HepG2 (cell line): ENCODE results near the gene ANO9. TPM values are rescaled to one million over a fixed set of nuclear protein-coding genes. Genes with fewer than 3 reads are reported as not detected.
A peak's percentile ranks its signal among the peaks of the same experiment; 100 is the strongest.

Source experiments
- ATAC-seq: fragments of 200-7000 bp; cut with Tn5 transposase; 3 replicates; pipeline ENCODE4 v1.9.1; 2020; ENCODE audit warnings: mild to moderate bottlenecking, moderate library complexity
- BruUV-seq: library from RNA; stranded (reverse); fragments of 400-500 nt; replicated peaks from 2 replicates; lab custom pipeline; 2021; lab: Mats Ljungman, UMichigan
- CTCF ChIA-PET: fragments of 300-600 bp; formaldehyde crosslinking; extraction: SDS; loops from one replicate; lab custom pipeline; 2021; ENCODE audit warnings: low total read pairs, inconsistent platforms, low intra/inter-chr PET ratio; lab: Yijun Ruan, JAX
- POLR2A ChIA-PET: fragments of 350-600 bp; sonication (Branson Sonifier 250); formaldehyde crosslinking; loops from one replicate; lab custom pipeline; 2020; ENCODE audit warnings: antibody characterized with exemption, inconsistent platforms; lab: Yijun Ruan, JAX
- DNase-seq: peaks from one replicate; pipeline ENCODE4 v3.0.0-alpha.2; 2015; ENCODE audit warnings: low spot score
- FAIRE-seq: peaks from 3 replicates; lab custom pipeline; 2011; peaks lifted over from hg19 to GRCh38; lab: Jason Lieb, UNC
- H2AFZ ChIP-seq: one replicate; pipeline ENCODE4 v1.6.1; 2011; ENCODE audit warnings: low read length, inconsistent platforms
- H3K27ac ChIP-seq: fragments of 300-600 bp; 3 replicates; pipeline ENCODE4 v1.8.0; 2011; ENCODE audit warnings: mixed run types, mild to moderate bottlenecking, mixed read lengths, low read length, inconsistent platforms; ENCODE audit not compliant: insufficient read depth; ENCODE audit errors: extremely low read length
- H3K27me3 ChIP-seq, 2 experiments: fragments of 200-600 bp in 1 of 2; 2 replicates in 1 of 2; 3 replicates in 1 of 2; pipeline versions ENCODE4 v1.6.0 to v1.8.0; 2011; ENCODE audit warnings: low read length in 2 of 2, mild to moderate bottlenecking in 2 of 2, moderate library complexity in 2 of 2, inconsistent platforms in 1 of 2; ENCODE audit not compliant: insufficient read depth in 2 of 2, control insufficient read depth in 1 of 2
- H3K36me3 ChIP-seq, 2 experiments: fragments of 200-600 bp in 1 of 2; replicated peaks in 1 of 2; 2 replicates in 1 of 2; 3 replicates in 1 of 2; pipeline versions ENCODE4 v1.5.1 to v1.8.0; 2011; ENCODE audit warnings: low read length in 2 of 2, inconsistent platforms in 1 of 2; ENCODE audit not compliant: insufficient read depth in 2 of 2, control insufficient read depth in 1 of 2
- H3K4me1 ChIP-seq: 2 replicates; pipeline ENCODE4 v1.5.1; 2012; ENCODE audit warnings: low read length, inconsistent platforms; ENCODE audit not compliant: insufficient read depth
- H3K4me2 ChIP-seq: 2 replicates; pipeline ENCODE4 v1.6.0; 2011; ENCODE audit warnings: low read depth, low read length, inconsistent platforms
- H3K4me3 ChIP-seq, 3 experiments: fragments of 200-600 bp in 1 of 3; sonication (generic), shearing (Covaris generic) in 1 of 3; replicated peaks in 1 of 3; 2 replicates each; pipeline ENCODE4 v1.5.1; 2011 to 2016; ENCODE audit warnings: low read length in 3 of 3, inconsistent platforms in 2 of 3, low read depth in 2 of 3, mild to moderate bottlenecking in 2 of 3, control low read depth in 1 of 3, mixed read lengths in 1 of 3; ENCODE audit not compliant: insufficient read depth in 1 of 3
- H3K79me2 ChIP-seq: one replicate; pipeline ENCODE4 v1.6.1; 2011; ENCODE audit warnings: low read length, inconsistent platforms; ENCODE audit not compliant: insufficient read depth
- H3K9ac ChIP-seq: 2 replicates; pipeline ENCODE4 v1.6.0; 2011; ENCODE audit warnings: mild to moderate bottlenecking, low read depth, low read length, inconsistent platforms; ENCODE audit not compliant: insufficient read depth
- H3K9me3 ChIP-seq: 2 replicates; pipeline ENCODE4 v1.5.1; 2012; ENCODE audit warnings: mild to moderate bottlenecking, low read length
- H4K20me1 ChIP-seq: 2 replicates; pipeline ENCODE4 v1.6.0; 2011; ENCODE audit warnings: inconsistent platforms, mild to moderate bottlenecking, low read length, moderate library complexity; ENCODE audit not compliant: insufficient read depth
- RAD21 ChIP-seq: fragments of 450-650 bp; formaldehyde crosslinking; IDR thresholded peaks from 2 replicates; pipeline ENCODE4 v1.5.0; 2020; ENCODE audit warnings: mild to moderate bottlenecking
- RBFOX2 ChIP-seq: fragments of 200-400 bp; formaldehyde crosslinking; IDR thresholded peaks from 2 replicates; pipeline ENCODE4 v1.6.1; 2017; ENCODE audit warnings: low read depth, mild to moderate bottlenecking, low read length
- STAT5B ChIP-seq: sonication (generic); formaldehyde crosslinking; IDR thresholded peaks from 2 replicates; pipeline ENCODE4 v1.4.0; 2020; ENCODE audit warnings: missing genetic modification reagents
- TAF1 ChIP-seq: sonication (generic); formaldehyde crosslinking; IDR thresholded peaks from 2 replicates; pipeline ENCODE4 v1.4.0; 2020; ENCODE audit warnings: missing genetic modification reagents
- ZFP36L1 ChIP-seq: sonication (generic); formaldehyde crosslinking; IDR thresholded peaks from 2 replicates; pipeline ENCODE4 v1.8.0; 2022; ENCODE audit warnings: mild to moderate bottlenecking, missing genetic modification reagents, moderate library complexity
- ZNF224 ChIP-seq: sonication (generic); formaldehyde crosslinking; IDR thresholded peaks from 2 replicates; pipeline ENCODE4 v1.5.0; 2020; ENCODE audit warnings: mild to moderate bottlenecking, missing genetic modification reagents
- ZNF263 ChIP-seq: sonication (generic); formaldehyde crosslinking; IDR thresholded peaks from 2 replicates; pipeline ENCODE4 v1.4.0; 2020; ENCODE audit warnings: missing genetic modification reagents
- WGBS: methylation state at CpG from one replicate; pipeline ENCODE4 v1.1.6; 2017; ENCODE audit warnings: low lambda C conversion rate; 5-methylcytosine and 5-hydroxymethylcytosine counted together
- in situ Hi-C: cut with HindIII; loops from 2 replicates; pipeline ENCODE4 v1.10.0; 2017; ENCODE audit warnings: low pct_unique_long_range_greater_than_20kb; ENCODE audit not compliant: extremely low pct_ligation_motif_present
- intact Hi-C: fragments of 100-400 bp; cut with micrococcal nuclease; formaldehyde crosslinking; loops from one replicate; pipeline ENCODE4 v1.10.0; 2022; ENCODE audit not compliant: unreplicated experiment
- polyA plus RNA-seq, 8 experiments: library from polyadenylated mRNA; depleted of rRNA in 3 of 8; stranded (reverse) in 7 of 8; unstranded in 1 of 8; fragments of >200 nt; fragmentation: Illumina TruSeq in 4 of 8; extraction: Trizol in 4 of 8; gene quantifications; 2 replicates each; pipeline versions ENCODE4 v1.2.1 to v1.2.3, GENCODE V29; 2011 to 2016; ENCODE audit warnings: low read depth in 4 of 8, missing spikeins in 1 of 8, mixed read lengths in 1 of 8; ENCODE audit not compliant: insufficient read depth in 1 of 8
- total RNA-seq, 5 experiments: library from RNA; depleted of rRNA; stranded (reverse); fragments of >200 nt; fragmentation: Illumina TruSeq; extraction: Trizol; gene quantifications; 2 replicates each; pipeline ENCODE4 v1.2.3, GENCODE V29; 2016; ENCODE audit warnings: low read depth in 1 of 5
- TF ChIP-seq, protein P1 (sequence below): sonication (generic); IDR thresholded peaks from 2 replicates; pipeline ENCODE4 v1.6.1; 2016; ENCODE audit warnings: low read depth, borderline replicate concordance
- TF ChIP-seq, protein P2 (sequence below): sonication (generic); formaldehyde crosslinking; conservative IDR thresholded peaks from 2 replicates; pipeline ENCODE4 v1.8.0; 2022; ENCODE audit warnings: low read depth, missing genetic modification reagents
- TF ChIP-seq, protein P3 (sequence below), 2 experiments: sonication (generic) in 1 of 2; formaldehyde crosslinking in 1 of 2; IDR thresholded peaks; 2 replicates each; pipeline versions ENCODE4 v1.4.0 to v1.6.1; 2018 to 2020; ENCODE audit warnings: missing genetic modification reagents in 2 of 2, borderline replicate concordance in 1 of 2, low read depth in 1 of 2, mild to moderate bottlenecking in 1 of 2, missing biosample characterization in 1 of 2
- TF ChIP-seq, protein P4 (sequence below): sonication (generic); formaldehyde crosslinking; IDR thresholded peaks from 2 replicates; pipeline ENCODE4 v1.8.1; 2023; ENCODE audit warnings: missing genetic modification reagents, inconsistent platforms, borderline replicate concordance
- TF ChIP-seq, protein P5 (sequence below): sonication (generic); formaldehyde crosslinking; IDR thresholded peaks from 2 replicates; pipeline ENCODE4 v1.5.0; 2020; ENCODE audit warnings: mild to moderate bottlenecking, missing genetic modification reagents, moderate library complexity

Gene ANO9
- total and polyA plus RNA-seq, 2 of the 13 experiments (the other 11 are each of a cell fraction or from before 2014, with no cell fraction given), result 8.9 to 14.3 TPM

DNA sequence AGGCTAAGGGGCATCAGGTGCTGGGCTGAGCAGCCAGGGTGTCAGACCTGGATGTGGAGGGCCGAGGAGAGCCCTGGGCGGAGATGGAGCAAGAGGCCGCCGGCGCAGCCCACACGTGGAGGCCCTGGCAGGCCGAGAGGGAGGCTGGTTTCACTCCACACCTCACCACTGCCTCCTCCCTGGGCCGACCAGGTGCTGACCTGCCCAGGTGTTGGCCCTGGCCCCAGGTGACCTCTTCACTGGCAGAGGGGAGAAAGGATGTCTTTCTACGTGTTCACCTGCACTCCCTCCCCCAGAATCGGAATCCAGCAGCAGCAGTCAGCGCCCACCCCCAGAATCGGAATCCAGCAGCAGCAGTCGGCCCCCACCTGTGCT is 781 bp downstream of the ANO9 start (continued):
- TF ChIP-seq, protein P1, sequence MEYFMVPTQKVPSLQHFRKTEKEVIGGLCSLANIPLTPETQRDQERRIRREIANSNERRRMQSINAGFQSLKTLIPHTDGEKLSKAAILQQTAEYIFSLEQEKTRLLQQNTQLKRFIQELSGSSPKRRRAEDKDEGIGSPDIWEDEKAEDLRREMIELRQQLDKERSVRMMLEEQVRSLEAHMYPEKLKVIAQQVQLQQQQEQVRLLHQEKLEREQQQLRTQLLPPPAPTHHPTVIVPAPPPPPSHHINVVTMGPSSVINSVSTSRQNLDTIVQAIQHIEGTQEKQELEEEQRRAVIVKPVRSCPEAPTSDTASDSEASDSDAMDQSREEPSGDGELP, result no peak
- TF ChIP-seq, protein P2, sequence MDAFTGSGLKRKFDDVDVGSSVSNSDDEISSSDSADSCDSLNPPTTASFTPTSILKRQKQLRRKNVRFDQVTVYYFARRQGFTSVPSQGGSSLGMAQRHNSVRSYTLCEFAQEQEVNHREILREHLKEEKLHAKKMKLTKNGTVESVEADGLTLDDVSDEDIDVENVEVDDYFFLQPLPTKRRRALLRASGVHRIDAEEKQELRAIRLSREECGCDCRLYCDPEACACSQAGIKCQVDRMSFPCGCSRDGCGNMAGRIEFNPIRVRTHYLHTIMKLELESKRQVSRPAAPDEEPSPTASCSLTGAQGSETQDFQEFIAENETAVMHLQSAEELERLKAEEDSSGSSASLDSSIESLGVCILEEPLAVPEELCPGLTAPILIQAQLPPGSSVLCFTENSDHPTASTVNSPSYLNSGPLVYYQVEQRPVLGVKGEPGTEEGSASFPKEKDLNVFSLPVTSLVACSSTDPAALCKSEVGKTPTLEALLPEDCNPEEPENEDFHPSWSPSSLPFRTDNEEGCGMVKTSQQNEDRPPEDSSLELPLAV (CRISPR knock-in tag), result no peak

DNA sequence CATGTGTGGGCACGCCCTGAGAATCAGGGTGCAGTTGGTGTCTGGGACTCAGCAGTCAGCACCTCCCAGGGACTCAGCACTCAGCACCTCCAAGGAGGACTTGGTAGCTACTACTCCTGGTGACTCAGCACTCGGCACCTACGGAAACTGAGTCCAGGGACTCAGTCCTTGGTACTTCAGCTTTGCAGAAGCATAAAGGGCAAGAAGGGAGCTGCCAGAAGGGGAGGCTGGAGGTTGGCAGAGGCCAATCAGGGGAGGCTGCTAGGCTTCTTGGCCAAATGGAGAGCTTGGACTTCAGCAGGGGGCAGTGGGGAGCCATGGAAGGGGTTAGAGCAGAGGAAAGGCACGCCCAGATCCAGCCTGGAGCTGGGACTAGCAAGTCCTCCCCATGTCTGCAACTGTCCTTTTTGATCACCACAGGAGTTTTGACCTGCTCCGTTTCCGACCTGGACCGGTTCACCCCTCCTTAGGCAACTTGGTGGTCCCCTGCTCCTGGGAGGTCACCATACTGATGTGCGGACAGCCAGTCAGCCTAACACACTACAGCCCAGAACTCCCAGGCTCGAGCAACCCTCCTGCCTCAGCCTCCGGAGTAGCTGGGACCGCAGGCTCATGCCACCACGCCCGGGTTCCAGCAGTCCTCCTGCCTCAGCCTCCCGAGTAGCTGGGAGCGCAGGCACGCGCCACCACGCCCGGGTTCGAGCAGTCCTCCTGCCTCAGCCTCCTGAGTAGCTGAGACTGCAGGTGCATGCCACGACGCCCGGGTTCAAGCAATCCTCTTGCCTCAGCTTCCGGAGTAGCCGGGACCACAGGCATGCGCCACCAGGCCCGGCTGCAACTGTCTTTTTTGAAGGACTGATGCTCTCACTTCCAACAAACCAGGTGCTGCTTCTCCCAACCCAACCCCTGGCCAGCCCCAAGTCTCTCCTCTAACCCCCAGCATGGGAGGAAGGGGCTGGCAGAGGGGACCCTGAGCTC is 1.5 kb downstream of the ANO9 start:
- intact Hi-C loops (no loop called here), in situ Hi-C loops (loop anchor here (5.0 kb wide), 1 partner anchor 33 kb away; no protein-coding TSS in a partner anchor)
- WGBS, result 96% methylated on average over 15 of the region's 27 CpGs
- Histone ChIP-seq H3K27me3 (no peaks in the 10 kb centered on the region), H3K27ac (no peak overlapping the region), H4K20me1 (no peaks in the 10 kb centered on the region), H3K9me3 (no peaks in the 10 kb centered on the region), H3K36me3 (no peaks in the 10 kb centered on the region), H3K4me1 (peaks cover 40% of the 10 kb centered on the region), H3K9ac (no peak overlapping the region), H3K4me3 (peak overlapping the region in 1 of 3 experiments; percentile 77; a peak in 1 of 6 replicates), H3K4me2 (no peak overlapping the region), H3K79me2 (no peaks in the 10 kb centered on the region), H2AFZ (no peak overlapping the region)
- TSS peak; percentile 65 for BruUV-seq
- peak; percentile 32 for DNase-seq
- no peak for FAIRE-seq
- ATAC-seq, result peak; percentile 14; the same call in 1 of the 3 replicates
- CTCF ChIA-PET, result interaction anchor here (1.1 to 1.2 kb wide), 2 partner anchors 9 to 78 kb away, joined by 3 to 7 read pairs; no protein-coding TSS in a partner anchor
- POLR2A ChIA-PET, result interaction anchor here (0.7 to 2.5 kb wide), 8 partner anchors 8 to 78 kb away, joined by 3 to 10 read pairs (median 5); partner anchors contain the start of genes PTDSS2 and RNH1
- TF ChIP-seq, protein P3, sequence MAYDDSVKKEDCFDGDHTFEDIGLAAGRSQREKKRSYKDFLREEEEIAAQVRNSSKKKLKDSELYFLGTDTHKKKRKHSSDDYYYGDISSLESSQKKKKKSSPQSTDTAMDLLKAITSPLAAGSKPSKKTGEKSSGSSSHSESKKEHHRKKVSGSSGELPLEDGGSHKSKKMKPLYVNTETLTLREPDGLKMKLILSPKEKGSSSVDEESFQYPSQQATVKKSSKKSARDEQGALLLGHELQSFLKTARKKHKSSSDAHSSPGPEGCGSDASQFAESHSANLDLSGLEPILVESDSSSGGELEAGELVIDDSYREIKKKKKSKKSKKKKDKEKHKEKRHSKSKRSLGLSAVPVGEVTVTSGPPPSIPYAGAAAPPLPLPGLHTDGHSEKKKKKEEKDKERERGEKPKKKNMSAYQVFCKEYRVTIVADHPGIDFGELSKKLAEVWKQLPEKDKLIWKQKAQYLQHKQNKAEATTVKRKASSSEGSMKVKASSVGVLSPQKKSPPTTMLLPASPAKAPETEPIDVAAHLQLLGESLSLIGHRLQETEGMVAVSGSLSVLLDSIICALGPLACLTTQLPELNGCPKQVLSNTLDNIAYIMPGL (CRISPR knock-in tag; IDR thresholded peaks at IDR 0.05; ENCODE audit: borderline replicate concordance in 1 of 2, low read depth in 1 of 2), result 0 out of 4 replicates have a peak, but pooled peaks of 1 of the 2 experiments have one; percentile 27
- TF ChIP-seq, protein P4, sequence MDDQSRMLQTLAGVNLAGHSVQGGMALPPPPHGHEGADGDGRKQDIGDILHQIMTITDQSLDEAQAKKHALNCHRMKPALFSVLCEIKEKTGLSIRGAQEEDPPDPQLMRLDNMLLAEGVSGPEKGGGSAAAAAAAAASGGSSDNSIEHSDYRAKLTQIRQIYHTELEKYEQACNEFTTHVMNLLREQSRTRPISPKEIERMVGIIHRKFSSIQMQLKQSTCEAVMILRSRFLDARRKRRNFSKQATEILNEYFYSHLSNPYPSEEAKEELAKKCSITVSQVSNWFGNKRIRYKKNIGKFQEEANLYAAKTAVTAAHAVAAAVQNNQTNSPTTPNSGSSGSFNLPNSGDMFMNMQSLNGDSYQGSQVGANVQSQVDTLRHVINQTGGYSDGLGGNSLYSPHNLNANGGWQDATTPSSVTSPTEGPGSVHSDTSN (CRISPR knock-in tag), result no peak
- TF ChIP-seq, protein P5, sequence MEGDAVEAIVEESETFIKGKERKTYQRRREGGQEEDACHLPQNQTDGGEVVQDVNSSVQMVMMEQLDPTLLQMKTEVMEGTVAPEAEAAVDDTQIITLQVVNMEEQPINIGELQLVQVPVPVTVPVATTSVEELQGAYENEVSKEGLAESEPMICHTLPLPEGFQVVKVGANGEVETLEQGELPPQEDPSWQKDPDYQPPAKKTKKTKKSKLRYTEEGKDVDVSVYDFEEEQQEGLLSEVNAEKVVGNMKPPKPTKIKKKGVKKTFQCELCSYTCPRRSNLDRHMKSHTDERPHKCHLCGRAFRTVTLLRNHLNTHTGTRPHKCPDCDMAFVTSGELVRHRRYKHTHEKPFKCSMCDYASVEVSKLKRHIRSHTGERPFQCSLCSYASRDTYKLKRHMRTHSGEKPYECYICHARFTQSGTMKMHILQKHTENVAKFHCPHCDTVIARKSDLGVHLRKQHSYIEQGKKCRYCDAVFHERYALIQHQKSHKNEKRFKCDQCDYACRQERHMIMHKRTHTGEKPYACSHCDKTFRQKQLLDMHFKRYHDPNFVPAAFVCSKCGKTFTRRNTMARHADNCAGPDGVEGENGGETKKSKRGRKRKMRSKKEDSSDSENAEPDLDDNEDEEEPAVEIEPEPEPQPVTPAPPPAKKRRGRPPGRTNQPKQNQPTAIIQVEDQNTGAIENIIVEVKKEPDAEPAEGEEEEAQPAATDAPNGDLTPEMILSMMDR (CRISPR knock-in tag), result peak; percentile 64
- no peak for TF ChIP-seq RBFOX2
- no peak for TF ChIP-seq TAF1
- TF ChIP-seq ZNF224, result no peak
- TF ChIP-seq ZFP36L1 (CRISPR knock-in tag), result no peak
- no peak for TF ChIP-seq STAT5B
- peak; percentile 87 for TF ChIP-seq ZNF263 (CRISPR knock-in tag)
- peak; percentile 57 for TF ChIP-seq RAD21
